HepG2 (cell line): Measurements from ENCODE around the gene HDDC3. TPM values are rescaled to one million over a fixed set of nuclear protein-coding genes. Genes with fewer than 3 reads are reported as not detected.

ENCODE experiments used
- CBX5 ChIP-seq: sonication (generic); formaldehyde crosslinking; IDR thresholded peaks from 2 replicates; pipeline ENCODE4 v1.4.0; 2020; ENCODE audit warnings: missing genetic modification reagents, borderline replicate concordance
- ELF4 ChIP-seq: sonication (generic); formaldehyde crosslinking; IDR thresholded peaks from 2 replicates; pipeline ENCODE4 v1.5.0; 2020; ENCODE audit warnings: missing genetic modification reagents, mild to moderate bottlenecking, moderate library complexity, borderline replicate concordance
- GLI4 ChIP-seq: sonication (generic); formaldehyde crosslinking; IDR thresholded peaks from 2 replicates; pipeline ENCODE4 v1.5.1; 2020; ENCODE audit warnings: missing genetic modification reagents, mild to moderate bottlenecking, moderate library complexity, borderline replicate concordance
- MNT ChIP-seq: fragments of 450-650 bp; IDR thresholded peaks from 2 replicates; pipeline ENCODE4 v1.6.1; 2016
- SMC3 ChIP-seq: IDR thresholded peaks from 2 replicates; pipeline ENCODE4 v1.6.1; 2011; ENCODE audit warnings: low read length, improper control_type of control experiment
- TERF1 ChIP-seq: sonication (generic); formaldehyde crosslinking; IDR thresholded peaks from 2 replicates; pipeline ENCODE4 v1.8.0; 2022; ENCODE audit warnings: mild to moderate bottlenecking, missing genetic modification reagents, moderate library complexity
- ZNF761 ChIP-seq: sonication (generic); formaldehyde crosslinking; conservative IDR thresholded peaks from 2 replicates; pipeline ENCODE4 v1.4.0; 2020; ENCODE audit warnings: mild to moderate bottlenecking, missing genetic modification reagents
- ZNF800 ChIP-seq: sonication (generic); formaldehyde crosslinking; IDR thresholded peaks from 2 replicates; pipeline ENCODE4 v1.4.0; 2020; ENCODE audit warnings: missing genetic modification reagents
- polyA plus RNA-seq, 8 experiments: library from polyadenylated mRNA; depleted of rRNA in 3 of 8; stranded (reverse) in 7 of 8; unstranded in 1 of 8; fragments of >200 nt; fragmentation: Illumina TruSeq in 4 of 8; extraction: Trizol in 4 of 8; gene quantifications; 2 replicates each; pipeline versions ENCODE4 v1.2.1 to v1.2.3, GENCODE V29; 2011 to 2016; ENCODE audit warnings: low read depth in 4 of 8, missing spikeins in 1 of 8, mixed read lengths in 1 of 8; ENCODE audit not compliant: insufficient read depth in 1 of 8
- total RNA-seq, 5 experiments: library from RNA; depleted of rRNA; stranded (reverse); fragments of >200 nt; fragmentation: Illumina TruSeq; extraction: Trizol; gene quantifications; 2 replicates each; pipeline ENCODE4 v1.2.3, GENCODE V29; 2016; ENCODE audit warnings: low read depth in 1 of 5
- TF ChIP-seq, protein P1 (sequence below): sonication (generic); formaldehyde crosslinking; conservative IDR thresholded peaks from 2 replicates; pipeline ENCODE4 v1.8.0; 2022; ENCODE audit warnings: missing genetic modification reagents
- TF ChIP-seq, protein P2 (sequence below): sonication (generic); formaldehyde crosslinking; IDR thresholded peaks from 2 replicates; pipeline ENCODE4 v1.4.0; 2020; ENCODE audit warnings: mild to moderate bottlenecking, missing genetic modification reagents, borderline replicate concordance
- TF ChIP-seq, protein P3 (sequence below): sonication (generic); formaldehyde crosslinking; IDR thresholded peaks from 2 replicates; pipeline ENCODE4 v1.4.0; 2020; ENCODE audit warnings: missing genetic modification reagents

The HDDC3 gene
- total and polyA plus RNA-seq, 2 of the 13 experiments (the other 11 are each of a cell fraction or from before 2014, with no cell fraction given): 18.7 to 28.3 TPM

- TF ChIP-seq ELF4 (CRISPR knock-in tag): no peak
- TF ChIP-seq, protein P1, sequence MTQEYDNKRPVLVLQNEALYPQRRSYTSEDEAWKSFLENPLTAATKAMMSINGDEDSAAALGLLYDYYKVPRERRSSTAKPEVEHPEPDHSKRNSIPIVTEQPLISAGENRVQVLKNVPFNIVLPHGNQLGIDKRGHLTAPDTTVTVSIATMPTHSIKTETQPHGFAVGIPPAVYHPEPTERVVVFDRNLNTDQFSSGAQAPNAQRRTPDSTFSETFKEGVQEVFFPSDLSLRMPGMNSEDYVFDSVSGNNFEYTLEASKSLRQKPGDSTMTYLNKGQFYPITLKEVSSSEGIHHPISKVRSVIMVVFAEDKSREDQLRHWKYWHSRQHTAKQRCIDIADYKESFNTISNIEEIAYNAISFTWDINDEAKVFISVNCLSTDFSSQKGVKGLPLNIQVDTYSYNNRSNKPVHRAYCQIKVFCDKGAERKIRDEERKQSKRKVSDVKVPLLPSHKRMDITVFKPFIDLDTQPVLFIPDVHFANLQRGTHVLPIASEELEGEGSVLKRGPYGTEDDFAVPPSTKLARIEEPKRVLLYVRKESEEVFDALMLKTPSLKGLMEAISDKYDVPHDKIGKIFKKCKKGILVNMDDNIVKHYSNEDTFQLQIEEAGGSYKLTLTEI (CRISPR knock-in tag): no peak
- TF ChIP-seq, protein P2, sequence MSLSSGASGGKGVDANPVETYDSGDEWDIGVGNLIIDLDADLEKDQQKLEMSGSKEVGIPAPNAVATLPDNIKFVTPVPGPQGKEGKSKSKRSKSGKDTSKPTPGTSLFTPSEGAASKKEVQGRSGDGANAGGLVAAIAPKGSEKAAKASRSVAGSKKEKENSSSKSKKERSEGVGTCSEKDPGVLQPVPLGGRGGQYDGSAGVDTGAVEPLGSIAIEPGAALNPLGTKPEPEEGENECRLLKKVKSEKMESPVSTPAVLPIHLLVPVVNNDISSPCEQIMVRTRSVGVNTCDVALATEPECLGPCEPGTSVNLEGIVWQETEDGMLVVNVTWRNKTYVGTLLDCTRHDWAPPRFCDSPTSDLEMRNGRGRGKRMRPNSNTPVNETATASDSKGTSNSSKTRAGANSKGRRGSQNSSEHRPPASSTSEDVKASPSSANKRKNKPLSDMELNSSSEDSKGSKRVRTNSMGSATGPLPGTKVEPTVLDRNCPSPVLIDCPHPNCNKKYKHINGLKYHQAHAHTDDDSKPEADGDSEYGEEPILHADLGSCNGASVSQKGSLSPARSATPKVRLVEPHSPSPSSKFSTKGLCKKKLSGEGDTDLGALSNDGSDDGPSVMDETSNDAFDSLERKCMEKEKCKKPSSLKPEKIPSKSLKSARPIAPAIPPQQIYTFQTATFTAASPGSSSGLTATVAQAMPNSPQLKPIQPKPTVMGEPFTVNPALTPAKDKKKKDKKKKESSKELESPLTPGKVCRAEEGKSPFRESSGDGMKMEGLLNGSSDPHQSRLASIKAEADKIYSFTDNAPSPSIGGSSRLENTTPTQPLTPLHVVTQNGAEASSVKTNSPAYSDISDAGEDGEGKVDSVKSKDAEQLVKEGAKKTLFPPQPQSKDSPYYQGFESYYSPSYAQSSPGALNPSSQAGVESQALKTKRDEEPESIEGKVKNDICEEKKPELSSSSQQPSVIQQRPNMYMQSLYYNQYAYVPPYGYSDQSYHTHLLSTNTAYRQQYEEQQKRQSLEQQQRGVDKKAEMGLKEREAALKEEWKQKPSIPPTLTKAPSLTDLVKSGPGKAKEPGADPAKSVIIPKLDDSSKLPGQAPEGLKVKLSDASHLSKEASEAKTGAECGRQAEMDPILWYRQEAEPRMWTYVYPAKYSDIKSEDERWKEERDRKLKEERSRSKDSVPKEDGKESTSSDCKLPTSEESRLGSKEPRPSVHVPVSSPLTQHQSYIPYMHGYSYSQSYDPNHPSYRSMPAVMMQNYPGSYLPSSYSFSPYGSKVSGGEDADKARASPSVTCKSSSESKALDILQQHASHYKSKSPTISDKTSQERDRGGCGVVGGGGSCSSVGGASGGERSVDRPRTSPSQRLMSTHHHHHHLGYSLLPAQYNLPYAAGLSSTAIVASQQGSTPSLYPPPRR: no peak; the same call in 1 of the 2 replicates
- TF ChIP-seq ZNF761 (CRISPR knock-in tag): 0 out of 2 replicates have a peak, but pooled peaks have one; percentile 63
- TF ChIP-seq MNT: peak; percentile 14; the same call in 1 of the 2 replicates
- TF ChIP-seq, protein P3, sequence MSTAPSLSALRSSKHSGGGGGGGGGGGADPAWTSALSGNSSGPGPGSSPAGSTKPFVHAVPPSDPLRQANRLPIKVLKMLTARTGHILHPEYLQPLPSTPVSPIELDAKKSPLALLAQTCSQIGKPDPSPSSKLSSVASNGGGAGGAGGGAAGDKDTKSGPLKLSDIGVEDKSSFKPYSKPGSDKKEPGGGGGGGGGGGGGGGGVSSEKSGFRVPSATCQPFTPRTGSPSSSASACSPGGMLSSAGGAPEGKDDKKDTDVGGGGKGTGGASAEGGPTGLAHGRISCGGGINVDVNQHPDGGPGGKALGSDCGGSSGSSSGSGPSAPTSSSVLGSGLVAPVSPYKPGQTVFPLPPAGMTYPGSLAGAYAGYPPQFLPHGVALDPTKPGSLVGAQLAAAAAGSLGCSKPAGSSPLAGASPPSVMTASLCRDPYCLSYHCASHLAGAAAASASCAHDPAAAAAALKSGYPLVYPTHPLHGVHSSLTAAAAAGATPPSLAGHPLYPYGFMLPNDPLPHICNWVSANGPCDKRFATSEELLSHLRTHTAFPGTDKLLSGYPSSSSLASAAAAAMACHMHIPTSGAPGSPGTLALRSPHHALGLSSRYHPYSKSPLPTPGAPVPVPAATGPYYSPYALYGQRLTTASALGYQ: no peak
- TF ChIP-seq CBX5 (CRISPR knock-in tag): no peak
- TF ChIP-seq GLI4: no peak
- TF ChIP-seq TERF1 (CRISPR knock-in tag): no peak
- no peak for TF ChIP-seq SMC3
- TF ChIP-seq ZNF800 (CRISPR knock-in tag): peak; percentile 21; the same call in 1 of the 2 replicates
These were observed 2.8 kb upstream of the HDDC3 start, which contains the start of gene UNC45A (continued) for GRCh38 chr15:90934949-90935751.
